Activated CD4-positive, alpha-beta T cell treated with anti-CD3 and anti-CD28 coated beads, Interleukin-2, Interleukin-6, amounts not matched to agents 100 ng/mL and 50 ng/mL, durations not matched to agents 16 hours and 8 hours (primary cell): ENCODE results near the gene NUDT1.

Experiments
- DNase-seq: peaks from one replicate; pipeline ENCODE4 v3.0.0-alpha.2; 2020

NUDT1 gene

DNA sequence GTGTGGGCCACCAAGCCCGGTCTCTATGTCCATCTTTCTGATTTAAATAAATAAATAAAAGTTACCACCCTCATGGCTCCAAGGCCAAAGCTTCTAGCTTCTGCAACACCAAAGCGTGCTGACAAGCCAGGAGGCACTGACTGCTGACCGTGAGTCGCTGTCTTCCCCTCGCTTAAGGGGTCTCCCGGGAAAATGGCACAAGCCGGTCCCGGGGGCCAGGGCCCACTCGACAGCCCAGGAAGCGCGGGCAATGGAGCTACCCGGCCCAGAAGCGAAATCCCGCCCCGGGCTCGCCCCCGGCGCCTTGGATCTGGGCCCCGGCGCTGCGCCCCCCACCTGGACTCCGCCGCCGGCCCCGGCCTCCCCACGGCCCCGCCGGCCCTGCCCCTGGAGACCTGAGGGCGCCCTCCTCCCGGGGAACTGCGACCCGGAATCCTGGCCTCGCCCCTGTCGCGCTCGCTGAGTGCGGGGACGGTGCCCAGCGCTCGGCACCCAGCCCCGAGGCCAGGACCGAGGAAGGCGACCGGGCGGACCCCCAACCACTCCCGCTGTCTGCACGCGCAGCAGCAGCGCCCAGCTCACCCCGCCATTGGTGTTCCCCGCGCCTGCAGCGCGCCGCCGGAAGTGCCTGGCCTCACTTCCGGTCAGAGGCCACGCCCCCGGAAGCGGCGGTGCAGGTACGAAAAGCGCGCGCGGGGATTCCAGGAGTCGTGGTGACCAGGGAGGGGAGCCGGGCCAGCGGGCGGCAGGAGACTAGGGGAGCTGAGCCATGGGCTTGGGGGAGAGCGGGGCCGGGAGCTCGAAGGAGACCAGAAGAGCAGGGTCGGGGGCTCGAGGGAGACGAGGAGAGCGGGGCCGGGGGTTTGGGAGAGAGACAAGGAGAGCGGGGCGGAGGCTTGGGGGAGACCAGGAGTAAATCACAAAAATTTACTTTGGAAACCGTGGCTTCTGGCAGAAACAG is at the start of gene NUDT1, which contains the start of gene MRM2:
Gene NUDT1 (plus strand): TSS at position 647 of the 961 bp plus-strand sequence. CDS start 2,349 bp downstream, outside the sequence.
Gene MRM2 (minus strand): TSS at position 626 of the 961 bp plus-strand sequence. CDS start 36 bp downstream, at position 590.
- DNase-seq: peak; percentile 91

DNA sequence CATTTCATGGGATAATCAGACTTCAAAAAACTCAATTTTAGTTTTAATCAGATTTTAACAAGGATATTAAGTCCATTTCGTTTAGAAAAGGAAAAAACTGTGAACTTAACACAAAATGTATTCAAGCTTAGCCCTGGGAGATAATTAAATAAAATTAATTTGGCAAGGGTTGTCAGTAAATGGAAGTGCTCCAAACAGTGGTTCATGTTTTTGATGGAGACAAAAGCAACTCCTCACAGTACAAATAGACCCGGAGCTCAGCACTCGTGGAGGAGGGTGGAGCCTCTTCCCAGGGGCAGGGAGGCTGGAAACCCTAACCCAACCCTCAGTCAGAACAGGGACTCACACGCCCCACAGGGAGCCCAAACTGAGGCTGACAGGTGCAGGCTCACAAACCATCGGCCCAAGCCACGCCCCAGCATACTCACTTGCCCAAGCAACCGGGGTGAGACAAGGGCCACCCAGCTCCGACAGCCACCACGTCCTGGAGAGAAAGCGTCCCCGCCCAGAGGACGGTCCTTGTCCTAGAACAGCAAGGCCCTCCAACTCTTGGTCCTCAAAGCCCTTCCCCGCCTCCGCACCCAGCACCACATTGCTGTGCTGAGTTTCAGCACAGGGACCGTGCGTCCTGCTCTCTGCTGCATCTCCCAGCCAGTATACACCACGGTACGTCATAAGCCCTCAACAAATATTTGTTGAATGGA is 49.0 kb upstream of the NUDT1 start:
- DNase-seq: no peak

DNA sequence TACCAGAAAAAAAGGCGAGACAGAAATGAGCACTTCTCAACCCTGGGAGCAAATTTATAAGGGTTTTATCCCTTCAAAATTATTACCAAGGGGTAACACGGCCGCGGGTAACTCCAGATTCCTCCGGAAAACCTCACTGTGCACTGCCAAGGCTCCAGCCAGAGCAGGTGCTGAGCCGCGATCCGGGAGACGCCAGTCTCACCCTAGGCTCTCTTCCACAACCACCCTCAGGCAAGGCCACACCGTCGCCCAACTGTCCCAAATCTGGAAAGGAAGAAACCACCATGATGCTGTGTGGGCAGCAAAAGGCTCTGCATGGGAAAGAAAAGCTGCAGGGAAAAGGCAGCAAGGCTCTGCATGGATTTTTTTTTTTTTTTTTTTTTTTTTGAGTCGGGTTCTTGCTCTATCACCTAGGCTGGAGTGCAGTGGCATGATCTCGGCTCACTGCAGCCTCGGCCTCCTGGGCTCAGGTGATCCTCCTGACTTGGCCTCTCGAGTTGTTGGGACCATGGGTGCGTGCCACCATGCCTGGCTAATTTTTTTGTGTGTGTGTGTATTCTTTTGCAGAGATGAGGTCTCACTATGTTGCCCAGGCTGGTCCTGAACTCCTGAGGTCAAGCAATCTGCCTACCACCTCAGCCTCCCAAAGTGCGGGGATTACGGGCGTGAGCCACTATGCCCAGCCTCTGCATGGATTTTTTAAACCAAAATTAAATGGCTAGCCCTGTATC is 48.3 kb upstream of the NUDT1 start:
- no peak for DNase-seq

DNA sequence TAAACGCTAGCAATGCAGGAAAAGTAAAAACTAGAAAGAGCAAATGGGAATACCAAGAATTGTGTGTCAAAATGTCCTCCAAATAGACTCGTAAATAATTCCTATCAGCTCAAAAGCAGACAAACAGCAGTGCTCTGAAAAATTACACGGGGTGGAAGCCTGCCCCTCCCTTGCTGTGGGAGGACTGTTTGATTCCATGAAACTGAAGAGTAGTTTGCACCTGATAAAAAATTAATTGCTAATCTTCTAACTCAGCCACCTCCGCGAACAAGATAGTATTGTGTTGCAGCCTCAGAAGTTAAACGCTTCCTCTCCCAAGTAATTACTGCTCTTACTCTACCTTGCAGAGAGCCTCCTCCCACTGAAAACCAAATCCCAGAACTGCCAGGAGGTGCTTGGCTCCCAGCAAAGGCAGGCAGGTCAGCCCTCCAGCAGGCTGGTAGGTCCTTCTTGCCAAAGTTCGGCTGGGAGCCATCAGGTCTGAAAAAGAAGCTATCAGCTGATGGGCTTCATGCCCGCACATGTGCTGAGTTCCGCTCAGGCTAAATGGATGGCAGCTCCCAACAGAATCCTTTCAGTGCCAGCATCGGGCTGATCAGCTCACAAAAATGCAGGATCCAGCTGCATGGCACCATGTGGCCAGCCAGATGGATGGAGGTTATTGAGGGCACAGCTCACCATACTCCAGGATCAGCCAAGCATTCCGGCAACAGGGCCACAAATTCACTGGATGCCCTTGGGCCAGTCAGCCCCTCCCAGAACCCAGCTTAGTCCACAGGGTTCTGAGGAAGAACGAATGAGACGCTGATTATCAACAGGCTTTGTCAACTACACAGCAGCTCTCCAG is 46.4 kb upstream of the NUDT1 start:
- no peak for DNase-seq

DNA sequence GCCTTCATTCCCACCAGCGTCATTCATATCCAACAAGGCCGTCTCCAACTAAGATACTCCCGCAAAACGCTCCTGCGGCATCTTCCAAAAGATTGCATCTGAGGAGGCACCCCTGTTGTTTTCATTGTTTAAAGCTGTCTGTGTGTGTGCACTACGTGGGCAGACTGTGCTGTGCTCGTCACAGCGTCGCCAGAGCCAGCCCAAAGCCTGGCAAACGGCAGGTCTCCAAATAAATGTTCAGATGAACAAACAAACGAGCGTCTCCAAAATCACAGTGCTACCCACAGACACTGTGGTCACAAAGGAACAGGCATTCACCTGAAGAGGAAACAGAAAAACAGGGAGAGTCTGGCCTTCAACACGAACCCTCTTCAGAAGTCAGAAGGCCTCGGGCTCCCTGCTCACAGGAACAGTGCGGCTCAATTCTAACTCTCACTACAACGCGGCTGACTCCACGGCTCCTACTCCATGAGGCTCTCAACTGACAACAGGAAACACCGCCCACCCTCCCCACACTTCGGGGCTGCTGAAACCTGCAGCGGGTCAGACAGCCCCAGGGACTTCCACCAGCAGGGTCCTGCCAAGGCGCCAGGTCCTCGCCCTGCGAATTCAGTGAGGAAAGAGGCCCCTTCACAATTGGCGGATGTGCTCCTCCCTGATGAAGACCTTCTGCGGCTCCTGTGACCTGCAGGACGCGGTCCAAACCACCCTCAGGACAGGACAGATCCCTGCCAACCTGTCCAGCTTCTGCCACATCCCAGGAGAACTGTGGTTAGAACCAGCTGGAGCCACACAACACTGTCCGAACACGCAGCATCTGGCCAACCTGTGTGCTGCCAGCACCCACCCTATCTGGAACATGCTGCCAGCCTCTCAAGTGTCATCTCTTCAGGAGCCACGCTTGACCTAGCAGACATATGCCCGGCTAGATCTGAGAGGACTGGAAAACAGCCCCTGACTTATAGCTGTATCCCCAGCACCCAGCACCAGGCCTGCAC is 45.3 kb upstream of the NUDT1 start:
- DNase-seq: no peak

DNA sequence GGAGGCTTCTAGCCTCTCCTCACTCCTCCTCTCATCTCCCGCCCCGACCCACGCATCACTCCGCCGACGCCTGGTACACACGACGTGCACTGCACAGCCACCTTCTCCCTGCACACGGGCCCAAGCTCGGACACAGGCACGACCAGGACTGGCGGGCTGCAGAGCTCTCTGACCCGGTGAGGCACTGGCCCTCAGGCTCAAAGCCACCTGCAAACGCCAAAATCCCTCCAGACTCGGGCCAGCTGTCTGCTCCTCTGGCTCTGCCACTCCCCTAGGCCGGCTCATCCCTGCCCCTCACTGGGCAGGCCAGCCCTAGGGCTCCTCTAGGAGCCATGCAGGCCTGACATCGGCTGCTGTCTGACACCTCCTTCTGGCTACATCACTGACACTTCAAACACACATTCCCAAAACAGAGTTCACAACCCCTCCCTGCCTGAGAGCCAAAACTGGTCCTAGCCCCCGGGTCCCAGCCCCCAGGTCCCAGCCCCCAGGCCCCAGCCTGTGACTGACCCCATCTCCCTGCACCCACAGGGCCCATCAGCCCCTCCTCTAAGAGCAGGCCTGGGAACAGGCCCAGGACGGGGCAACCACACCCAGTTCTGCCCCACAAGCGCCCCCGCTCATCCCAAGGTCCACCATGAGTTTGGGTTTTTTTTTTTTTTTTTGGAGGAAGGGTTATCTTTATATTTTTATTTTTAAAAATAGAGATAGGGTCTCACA is 44.4 kb upstream of the NUDT1 start:
- no peak for DNase-seq

DNA sequence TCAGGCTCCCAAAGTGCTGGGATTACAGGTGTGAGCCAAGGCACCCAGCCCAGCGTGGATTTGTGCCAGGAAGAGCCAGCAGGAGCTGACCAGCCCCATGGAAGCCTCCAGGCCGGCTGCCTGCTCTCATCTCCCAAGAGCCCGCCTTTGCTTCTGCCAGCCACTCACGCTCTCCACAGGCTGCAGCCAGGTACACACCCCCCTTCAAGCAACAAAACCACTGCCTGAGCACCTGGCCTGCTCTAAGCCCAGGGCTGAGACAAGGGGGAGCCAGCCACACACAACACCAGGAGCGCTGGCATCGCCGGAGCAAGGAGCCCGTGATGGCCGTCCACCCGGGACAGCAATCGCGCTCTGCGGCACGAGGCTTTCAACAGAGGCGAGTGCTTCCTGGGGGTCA is 43.8 kb upstream of the NUDT1 start:
- DNase-seq: no peak

DNA sequence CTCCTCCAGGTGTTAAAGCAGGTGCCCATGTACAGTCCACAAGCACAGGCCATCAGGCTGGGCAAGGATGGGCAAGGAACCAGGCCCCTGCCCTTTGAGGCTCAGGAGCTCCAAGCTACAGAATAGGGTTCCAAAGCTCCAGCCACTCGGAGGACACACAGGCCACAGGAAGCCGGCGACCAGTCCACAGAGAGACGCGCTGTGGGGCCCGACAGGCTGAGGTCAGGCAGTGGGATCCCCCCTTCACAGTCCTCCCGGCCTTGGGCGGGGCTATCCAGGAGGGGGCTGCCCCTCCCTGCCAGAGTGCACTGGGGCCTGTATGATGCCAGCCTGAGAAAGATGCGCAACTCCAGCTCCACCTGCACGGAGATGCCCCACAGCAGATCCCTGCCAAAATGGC is 43.3 kb upstream of the NUDT1 start:
- DNase-seq: no peak

DNA sequence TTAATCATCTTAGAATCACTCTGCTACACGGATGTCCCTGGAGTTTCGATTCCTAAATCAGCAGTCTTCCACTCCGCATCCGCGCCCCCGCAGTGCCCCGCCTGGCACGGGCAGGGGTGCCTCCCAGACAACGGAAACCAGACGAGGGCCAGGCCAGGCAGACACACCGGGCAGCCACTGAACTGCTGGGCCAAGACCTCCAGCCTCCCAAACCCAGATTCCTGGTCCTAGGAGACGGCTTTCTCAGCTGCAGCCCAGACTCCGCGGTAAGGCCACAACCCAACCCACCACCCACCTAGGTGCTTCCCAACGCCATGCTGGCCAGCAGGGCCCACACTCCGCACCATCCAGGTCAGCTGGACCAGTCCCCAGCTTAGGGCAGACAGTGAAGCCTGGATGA is 42.5 kb upstream of the NUDT1 start:
- DNase-seq: no peak

DNA sequence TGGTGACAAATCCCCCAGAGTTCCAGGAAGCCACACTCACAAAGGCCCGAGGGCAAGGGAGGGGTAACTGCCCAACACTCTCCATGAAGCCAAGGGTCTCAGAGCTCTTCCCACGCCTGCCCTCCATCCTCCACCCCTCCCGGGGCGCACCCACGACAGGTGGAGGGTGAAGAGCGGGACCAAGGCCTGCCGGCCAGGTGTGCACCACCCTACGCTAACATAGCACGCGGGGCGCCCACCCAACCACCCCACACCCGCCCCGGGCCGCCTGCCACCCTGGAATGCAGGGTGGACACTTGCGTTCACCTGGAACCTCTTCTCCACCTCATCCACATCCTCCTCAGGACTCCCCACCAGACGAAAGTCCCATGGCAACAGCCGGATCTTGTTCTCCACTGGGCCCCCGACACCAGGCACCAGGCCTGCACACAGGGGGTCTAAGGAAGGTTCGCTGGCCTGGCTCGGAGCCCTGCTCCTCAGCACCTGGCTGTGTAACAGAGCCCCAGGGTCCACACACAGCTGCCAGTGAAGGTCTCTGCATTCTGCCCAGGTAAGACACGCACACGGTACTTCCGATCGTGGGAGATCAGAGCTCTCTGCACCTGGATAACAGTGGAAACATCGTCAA is 42.0 kb upstream of the NUDT1 start:
- no peak for DNase-seq

DNA sequence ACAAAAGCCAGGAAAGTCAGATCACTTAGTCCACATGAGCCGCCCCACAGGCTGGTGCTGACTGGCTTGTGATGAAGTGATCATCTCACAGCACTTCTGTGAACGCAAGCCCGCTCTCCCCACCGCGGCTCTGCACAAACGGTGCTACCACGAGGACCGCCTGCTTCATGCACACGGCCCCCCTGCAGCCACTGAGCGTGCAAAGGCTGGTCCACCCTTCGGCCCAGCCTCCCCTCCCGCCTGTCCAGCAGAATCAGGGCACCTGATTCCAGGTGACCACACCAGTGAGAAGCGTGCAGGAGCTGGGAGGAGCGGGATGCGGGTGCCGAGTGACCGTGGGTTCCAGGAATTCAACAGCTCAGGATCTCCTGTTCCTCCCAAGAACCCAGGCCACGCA is 41.4 kb upstream of the NUDT1 start:
- no peak for DNase-seq

DNA sequence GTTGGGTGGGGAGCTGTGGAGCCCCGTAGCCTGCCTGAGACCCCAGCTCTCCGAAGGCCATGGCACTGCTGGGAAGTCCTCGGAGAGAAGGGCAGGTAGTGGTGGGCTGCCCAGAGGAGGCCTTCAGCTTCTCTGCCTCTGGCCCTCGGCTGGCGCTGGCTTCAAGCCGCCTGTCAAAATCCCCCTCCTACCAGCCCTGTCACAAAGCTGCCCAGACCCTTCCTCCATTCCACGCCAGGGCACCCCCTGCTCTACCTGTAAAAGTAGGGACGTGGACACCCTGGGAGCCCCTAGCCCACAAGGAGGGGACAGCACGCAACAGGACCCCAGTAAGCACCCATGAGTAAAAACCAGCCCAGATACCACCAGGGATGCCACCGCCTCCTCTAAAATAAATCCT is 40.9 kb upstream of the NUDT1 start:
- no peak for DNase-seq

DNA sequence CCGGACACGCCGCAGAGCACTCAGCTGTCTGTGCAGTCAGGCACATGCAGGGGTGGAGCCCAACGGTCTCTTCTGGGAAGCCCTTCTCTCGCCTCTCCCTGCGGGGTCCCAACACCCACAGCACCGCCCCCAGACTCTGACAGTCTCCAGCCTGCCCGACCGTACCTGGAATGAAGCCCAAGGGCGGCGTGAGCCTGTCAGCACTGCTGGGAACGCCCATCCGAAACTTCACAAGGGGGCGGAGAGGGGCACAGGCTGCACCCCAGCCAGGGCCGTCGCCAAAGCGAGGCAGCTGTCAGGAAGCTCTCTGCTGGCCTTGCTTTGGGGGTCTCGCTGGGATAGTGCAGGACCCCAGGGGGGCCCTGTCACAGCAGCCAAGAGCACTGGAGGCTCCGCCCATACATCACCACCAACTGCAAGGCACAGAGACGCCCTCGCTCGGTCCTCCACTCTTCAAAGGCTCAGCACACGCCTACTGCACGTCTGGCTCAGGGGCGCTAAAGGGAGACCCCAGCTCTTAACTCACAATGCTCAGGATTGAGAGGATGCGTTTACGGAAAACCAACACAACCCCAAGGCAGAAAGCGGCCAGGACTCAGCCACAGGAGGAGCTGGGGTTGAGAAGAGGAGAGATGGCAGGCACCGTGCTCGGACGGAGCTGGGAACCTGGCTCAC is 40.2 kb upstream of the NUDT1 start:
- no peak for DNase-seq

DNA sequence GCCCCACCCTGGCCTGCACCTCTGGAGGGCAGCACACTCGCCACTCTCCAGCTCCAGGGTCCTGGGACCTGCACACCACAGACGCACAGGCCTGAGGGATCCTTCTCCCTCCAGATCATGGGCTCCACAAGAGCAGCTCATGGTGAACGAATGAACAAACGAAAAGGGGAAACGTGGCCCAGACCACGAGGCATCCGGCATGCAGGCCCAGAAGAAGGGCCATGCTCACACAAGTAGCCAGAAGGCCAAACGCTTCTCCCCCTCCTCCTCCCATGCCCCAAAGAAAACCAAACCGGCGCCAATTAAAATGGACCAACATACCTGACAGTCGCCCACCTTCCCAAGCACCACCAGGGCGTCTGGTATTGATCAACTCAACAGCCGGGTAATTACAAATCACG is 39.7 kb upstream of the NUDT1 start:
- DNase-seq: no peak

DNA sequence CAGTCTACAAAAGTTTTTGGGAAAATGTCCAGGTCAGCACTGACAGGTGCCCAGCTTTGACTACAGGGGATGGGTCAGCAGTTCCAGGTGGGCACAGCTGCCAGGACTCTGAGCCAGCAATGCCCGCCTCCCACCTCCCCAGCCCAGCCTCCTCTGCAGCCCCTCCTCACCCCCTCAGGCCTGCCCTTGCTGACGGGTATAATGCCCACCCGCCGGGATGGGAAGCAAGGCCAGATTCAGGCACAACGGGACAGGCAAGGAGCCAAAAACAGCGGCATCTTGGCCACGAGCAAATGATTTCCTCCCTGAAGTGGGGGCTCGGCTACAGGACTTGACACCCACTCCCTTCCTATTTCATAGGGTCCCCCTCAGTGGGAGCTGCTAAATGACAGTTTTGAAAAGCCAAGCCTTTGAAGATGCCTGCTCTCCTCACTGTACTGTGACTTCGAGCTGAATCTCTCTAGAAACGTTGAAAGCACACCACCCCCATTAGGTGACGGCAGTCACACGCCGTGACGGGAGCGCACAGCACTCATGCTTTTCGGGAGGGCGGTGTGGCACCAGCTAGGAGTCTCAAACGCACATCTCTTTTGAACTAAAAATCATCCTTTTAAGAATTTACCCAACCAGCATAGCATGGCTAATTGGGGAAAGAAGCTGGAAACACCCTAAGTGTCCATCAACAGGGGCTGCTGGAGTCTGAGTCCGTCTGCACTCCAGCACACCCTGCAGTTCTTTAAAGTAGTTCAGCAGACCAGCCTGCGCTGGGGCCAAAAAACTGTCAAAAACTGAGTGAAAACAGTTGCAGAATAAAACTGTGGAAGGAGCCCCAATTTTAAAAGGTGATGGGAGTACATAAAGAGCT is 38.9 kb upstream of the NUDT1 start:
- no peak for DNase-seq

DNA sequence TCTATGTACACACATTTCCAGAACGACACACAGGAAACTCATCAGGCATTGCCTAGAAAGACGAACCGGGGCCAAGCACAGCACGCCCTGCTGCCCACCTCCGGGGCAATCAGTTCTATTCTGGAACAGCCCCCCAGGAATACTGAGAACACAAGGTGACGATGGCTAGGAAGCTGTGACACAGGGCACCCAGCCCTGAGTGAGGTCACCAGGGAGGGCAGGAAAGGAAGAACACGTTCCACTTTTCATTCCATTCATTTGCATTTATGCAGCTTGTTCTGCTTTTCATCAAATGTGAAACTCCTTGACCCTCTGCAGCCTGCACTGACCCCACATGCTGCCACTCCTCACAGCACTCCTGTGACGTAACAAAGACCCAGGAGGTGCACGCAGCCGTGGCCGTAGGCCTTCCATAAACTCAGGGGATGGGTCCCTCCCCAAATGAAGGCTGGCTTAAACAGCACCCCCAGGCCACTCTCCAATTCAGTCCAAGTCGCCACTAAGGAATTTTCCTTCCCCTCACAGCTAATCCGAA is 38.2 kb upstream of the NUDT1 start:
- no peak for DNase-seq

DNA sequence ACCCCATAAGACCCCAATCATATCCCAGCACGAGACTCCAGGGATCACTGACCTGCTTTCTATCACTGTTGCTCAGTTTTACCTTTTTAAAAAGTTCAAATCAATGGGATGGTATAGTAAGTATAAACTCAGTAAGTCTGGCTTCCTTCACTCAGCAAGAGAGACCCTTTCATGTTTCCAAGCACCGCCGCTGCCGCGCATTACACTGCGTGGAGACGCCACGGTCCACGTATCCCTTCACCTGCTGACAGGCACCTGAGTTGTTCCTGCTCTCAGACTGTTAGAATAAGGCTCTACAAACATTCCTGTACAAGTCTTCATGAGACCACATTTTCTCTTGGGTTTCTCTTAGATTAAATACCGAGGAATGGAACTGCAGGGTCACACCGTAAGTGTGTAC is 37.6 kb upstream of the NUDT1 start:
- DNase-seq: no peak
